Kidney epithelial cell (primary cell): ENCODE data around the gene C10orf143. TPM values are rescaled to one million over a fixed set of nuclear protein-coding genes. Genes with fewer than 3 reads are reported as not detected.

ENCODE experiments used
- DNase-seq: peaks from one replicate; pipeline ENCODE4 v3.0.0-alpha.2; 2010; ENCODE audit warnings: low read depth
- H3K27me3 ChIP-seq: 2 replicates; pipeline ENCODE4 v1.6.0; 2011; ENCODE audit warnings: low read length; ENCODE audit not compliant: control insufficient read depth, insufficient read depth
- H3K36me3 ChIP-seq: 2 replicates; pipeline ENCODE4 v1.5.1; 2011; ENCODE audit warnings: low read length; ENCODE audit not compliant: control insufficient read depth, insufficient read depth
- H3K4me3 ChIP-seq: 2 replicates; pipeline ENCODE4 v1.5.1; 2011; ENCODE audit warnings: low read depth, mild to moderate bottlenecking, control low read depth, low read length
- CTCF ChIP-seq: IDR thresholded peaks from 2 replicates; pipeline ENCODE4 v1.5.1; 2011; ENCODE audit warnings: mild to moderate bottlenecking, moderate library complexity, low read length, control low read depth, inconsistent platforms; ENCODE audit not compliant: insufficient read depth, poor library complexity, severe bottlenecking
- total RNA-seq: library from RNA; depleted of rRNA; stranded (reverse); fragments of >200 nt; gene quantifications from 2 replicates; pipeline ENCODE4 v1.2.3, GENCODE V29; 2015

C10orf143 gene
- total RNA-seq, 1 donor from 2014 or later = 0.88 TPM

DNA sequence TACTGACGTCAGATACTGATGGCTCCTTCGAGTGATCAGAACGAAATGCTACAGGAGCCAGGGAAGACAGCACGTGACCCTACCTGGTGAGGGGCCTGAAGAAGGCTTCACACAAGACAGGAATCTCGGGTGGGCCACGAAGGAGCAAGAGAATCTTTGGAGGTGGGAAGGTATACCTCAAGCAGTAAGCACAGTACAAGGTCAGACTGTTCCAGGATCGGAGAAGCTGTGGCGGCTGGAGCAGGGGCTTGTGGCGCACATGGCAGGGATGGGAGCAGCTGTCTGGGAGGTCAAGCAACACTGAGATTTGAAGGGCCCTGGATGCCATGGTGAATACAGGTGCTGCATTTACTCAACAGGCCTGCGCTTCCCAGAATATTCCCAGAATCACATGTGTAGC lies 45.4 kb downstream of the C10orf143 start:
- Histone ChIP-seq H3K27me3 (no peaks in the 10 kb centered on the region), H3K4me3 (no peak overlapping the region), H3K36me3 (no peaks in the 10 kb centered on the region)
- no peak for DNase-seq
- no peak for TF ChIP-seq CTCF

- Histone ChIP-seq H3K27me3 (no peaks in the 10 kb centered on the region), H3K4me3 (no peak overlapping the region), H3K36me3 (no peaks in the 10 kb centered on the region)
- TF ChIP-seq CTCF = no peak
- DNase-seq = no peak
Observed at GRCh38 chr10:130064783-130065182, 45.8 kb downstream of the C10orf143 start.

DNA sequence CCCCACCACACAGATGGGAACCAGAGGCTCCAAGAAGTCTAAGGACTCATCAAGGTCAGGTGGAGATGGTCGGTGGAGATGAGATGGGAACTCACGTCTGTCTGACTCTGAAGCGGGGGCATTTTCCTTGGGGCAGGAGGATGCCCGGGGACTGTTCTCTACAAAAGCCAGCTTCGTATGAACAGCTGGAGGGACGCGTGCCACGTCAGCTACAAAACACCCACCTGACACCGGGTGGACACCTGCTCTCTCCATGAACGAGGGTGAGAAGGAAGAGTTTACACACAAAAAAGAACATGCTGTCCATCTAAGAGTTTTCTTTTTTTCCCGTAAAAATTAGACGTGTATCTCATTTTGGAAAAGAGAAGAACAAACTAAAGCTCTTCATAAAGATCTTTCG lies 47.7 kb downstream of the C10orf143 start:
- Histone ChIP-seq H3K36me3 (no peaks in the 10 kb centered on the region), H3K27me3 (no peaks in the 10 kb centered on the region), H3K4me3 (no peak overlapping the region)
- no peak for TF ChIP-seq CTCF
- DNase-seq = no peak

DNA sequence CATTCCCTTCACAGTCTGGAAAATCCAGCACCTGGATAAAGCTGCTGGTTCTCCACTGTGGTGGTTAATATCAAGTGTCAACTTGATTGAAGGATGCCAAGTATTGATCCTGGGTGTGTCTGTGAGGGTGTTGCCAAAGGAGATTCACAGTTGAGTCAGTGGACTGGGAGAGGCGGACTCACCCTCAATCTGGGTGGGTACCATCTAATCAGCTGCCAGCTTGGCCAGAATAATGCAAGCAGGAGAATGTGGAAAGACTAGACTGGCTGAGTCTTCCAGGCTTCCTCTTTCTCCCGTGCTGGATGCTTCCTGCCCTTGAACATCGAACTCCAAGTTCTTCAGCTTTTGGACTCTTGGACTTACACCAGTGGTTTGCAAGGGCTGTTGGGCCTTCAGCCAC lies 48.4 kb downstream of the C10orf143 start:
- no peak for TF ChIP-seq CTCF
- DNase-seq = no peak
- H3K4me3 ChIP-seq = no peak overlapping the region
- H3K36me3 ChIP-seq = no peaks in the 10 kb centered on the region
- H3K27me3 ChIP-seq = no peaks in the 10 kb centered on the region

- TF ChIP-seq CTCF = no peak
- Histone ChIP-seq H3K36me3 (no peaks in the 10 kb centered on the region), H3K27me3 (no peaks in the 10 kb centered on the region), H3K4me3 (no peak overlapping the region)
- DNase-seq = no peak
Observed at GRCh38 chr10:130061760-130062159, 48.9 kb downstream of the C10orf143 start.

GRCh38 chr10:130054021-130054420 lies 56.6 kb downstream of the C10orf143 start:
- TF ChIP-seq CTCF = no peak
- Histone ChIP-seq H3K36me3 (no peaks in the 10 kb centered on the region), H3K4me3 (no peak overlapping the region), H3K27me3 (no peaks in the 10 kb centered on the region)
- DNase-seq = no peak
